GM18951 (cell line): ENCODE data around the gene CELA2A.
"Not testable (repeated sequence)": the region's sequence is repeated elsewhere in the genome, so short reads cannot be mapped to it uniquely, and the experiment has no call there.

Source experiments
- POLR2A ChIP-seq: IDR thresholded peaks from 4 replicates; pipeline ENCODE4 v1.6.1; 2011; ENCODE audit warnings: mild to moderate bottlenecking; ENCODE audit not compliant: insufficient read length, insufficient read depth; ENCODE audit errors: extremely low read depth
- in situ Hi-C: fragments of 300-500 bp; cut with MboI; formaldehyde crosslinking; loops from one replicate; pipeline ENCODE4 v1.12.0; 2022; ENCODE audit warnings: low sequenced_read_pairs, mixed read lengths, inconsistent platforms; ENCODE audit not compliant: unreplicated experiment

CELA2A gene

DNA sequence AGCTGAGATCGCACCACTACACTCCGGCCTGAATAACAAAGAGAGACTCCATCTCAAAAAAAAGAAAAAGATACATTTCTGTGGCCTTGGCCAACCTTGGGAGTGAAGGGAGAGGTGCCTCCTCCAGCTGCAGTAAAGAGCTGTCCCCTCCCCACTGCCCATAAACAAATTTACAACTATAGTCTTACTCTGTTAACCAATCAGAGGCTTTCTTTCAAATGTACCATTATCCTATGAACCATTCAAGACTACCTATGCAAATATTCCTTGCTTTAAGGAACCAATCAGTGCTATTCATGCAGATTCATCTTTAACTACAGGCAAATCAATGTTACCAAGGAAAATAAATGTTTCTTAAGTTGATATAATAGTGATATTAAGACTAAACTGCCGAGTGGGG lies 20.4 kb downstream of the CELA2A start:
- in situ Hi-C loops = no loop called here

DNA sequence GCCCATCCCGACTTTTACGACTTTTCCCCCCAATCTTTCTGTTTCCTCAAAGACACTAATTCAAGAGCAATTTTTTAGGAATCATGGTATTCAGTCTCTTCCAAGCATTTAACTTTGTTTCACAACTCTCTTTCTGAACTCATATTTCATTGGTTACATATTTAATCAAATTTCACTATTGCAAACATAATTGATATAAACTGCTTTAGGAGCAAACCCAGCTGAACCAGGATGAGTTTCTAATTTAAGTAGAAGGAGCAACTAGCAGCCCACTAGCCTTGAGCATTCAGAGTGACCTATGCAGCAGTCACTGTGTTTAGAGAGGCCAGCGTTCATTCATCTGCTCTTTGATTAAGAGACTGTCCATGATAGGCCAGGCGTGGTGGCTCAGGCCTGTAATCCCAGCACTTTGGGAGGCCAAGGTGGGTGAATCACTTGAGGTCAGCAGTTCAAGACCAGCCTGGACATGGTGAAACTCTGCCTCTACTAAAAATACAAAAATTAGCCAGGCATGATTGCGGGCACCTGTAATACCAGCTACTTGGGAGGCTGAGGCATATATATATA lies 21.2 kb downstream of the CELA2A start:
- in situ Hi-C loops = no loop called here
- TF ChIP-seq POLR2A = no peak

More for the DNA sequence above, 20.4 kb downstream of the CELA2A start:
- no peak for TF ChIP-seq POLR2A

DNA sequence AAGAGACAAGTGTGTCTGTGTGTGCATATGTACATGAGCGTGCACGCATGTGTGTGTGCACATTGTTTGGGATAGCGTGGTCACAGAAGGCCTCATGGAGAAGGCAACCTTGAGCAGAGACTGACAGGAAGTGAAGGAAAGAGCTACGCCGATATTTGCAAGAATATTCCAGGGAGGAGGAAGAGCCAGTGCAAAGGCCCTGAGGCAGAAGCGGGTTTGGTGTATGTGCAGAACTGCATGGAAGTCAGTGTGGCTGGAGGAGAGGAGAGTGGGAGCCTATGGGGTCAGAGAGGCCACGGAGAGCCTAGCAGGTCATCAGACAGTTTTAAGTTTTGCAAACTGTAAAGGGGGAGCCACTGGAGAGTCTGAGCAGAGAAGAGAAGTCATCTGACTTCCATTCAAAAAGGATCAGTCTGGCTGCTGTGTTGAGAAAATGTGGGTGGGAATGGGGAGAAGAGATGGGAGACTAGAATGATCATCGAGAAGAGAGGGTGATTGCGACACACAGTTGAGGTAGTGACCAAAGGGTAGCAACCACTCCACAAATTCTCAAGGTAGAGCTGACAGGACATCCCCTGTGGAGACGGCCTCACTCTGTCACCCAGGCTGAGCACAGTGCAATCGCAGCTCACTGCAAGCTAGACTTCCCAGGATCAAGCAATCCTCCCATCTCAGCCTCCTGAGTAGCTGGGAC lies 23.3 kb downstream of the CELA2A start:
- no peak for TF ChIP-seq POLR2A
- in situ Hi-C loops = no loop called here

DNA sequence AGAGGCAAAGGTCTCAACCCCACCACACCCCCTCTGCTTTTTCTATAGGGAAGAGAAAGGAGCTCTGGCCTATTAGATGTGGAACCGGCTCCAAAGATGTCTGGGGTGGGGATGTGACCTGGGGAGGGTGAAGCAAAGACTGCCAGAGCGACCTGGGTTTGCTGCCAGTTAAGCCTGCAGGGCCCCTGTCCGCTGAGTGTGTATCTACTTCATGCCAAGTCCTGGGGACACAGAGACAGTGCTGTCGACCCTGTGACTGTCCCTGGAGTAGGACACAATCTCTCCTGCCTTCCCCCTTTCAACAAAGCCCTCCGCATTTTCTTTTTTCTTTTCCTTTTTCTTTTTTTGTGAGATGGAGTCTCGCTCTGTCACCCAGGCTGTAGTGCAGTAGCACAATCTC lies 25.9 kb downstream of the CELA2A start:
- in situ Hi-C loops = not testable (repeated sequence)

GRCh38 chr1:15482983-15483543 lies 26.5 kb downstream of the CELA2A start:
- in situ Hi-C loops = not testable (repeated sequence)

DNA sequence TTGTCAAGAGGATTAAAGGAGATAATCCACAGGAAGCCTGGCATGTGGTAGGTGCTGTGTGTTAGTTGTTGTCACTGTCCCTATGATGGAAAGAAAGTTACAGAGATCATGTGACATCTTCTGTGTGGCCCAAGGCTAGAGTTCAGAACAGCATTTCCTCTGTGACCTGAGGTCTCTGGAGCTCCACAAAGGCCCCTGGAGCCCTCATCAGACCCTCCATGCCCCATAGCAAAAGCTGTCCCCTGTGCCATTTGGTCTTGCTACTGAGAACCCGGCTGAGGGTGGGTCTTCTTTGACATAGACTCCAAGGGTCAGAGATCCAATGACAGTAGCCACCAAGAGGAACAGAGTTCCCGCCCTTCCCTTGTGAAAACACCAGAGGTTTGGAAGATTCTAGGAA lies 27.4 kb downstream of the CELA2A start:
- in situ Hi-C loops = no loop called here

DNA sequence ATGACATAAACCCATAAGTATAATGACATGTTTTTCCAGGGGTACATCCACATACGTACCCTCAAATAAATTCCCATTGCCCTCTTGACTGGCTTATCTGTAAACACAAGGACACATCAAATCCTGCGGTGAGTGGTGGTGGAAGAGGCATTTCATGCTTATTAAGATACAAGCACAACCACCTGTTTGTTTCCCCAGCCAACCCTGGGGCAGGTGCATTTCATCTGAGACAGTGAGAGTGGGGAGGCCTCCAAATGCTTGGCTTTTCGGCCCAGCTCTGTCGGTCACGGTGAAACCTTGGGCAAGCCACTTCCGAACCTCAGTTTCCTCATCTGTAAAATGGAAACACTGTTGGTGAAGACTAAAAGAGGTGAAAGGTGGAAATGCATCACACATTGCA lies 27.9 kb downstream of the CELA2A start:
- in situ Hi-C loops = not testable (repeated sequence)

More for the DNA sequence above, 27.4 kb downstream of the CELA2A start:
- TF ChIP-seq POLR2A = no peak

DNA sequence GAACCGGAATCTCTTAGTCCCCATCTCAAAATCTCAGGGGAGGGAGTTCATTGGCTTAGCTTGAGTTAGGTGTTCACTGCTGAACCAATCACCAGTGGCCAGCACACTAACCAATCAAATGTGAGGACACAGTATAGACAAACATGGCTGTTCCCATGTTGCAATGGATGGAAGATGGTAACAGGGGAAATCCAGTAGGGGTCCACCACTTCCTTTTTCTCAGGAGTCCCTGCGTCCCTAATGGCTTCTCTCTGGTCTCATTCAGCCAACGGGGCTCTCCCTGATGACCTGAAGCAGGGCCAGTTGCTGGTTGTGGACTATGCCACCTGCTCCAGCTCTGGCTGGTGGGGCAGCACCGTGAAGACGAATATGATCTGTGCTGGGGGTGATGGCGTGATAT lies 29.1 kb downstream of the CELA2A start:
- in situ Hi-C loops = no loop called here

DNA sequence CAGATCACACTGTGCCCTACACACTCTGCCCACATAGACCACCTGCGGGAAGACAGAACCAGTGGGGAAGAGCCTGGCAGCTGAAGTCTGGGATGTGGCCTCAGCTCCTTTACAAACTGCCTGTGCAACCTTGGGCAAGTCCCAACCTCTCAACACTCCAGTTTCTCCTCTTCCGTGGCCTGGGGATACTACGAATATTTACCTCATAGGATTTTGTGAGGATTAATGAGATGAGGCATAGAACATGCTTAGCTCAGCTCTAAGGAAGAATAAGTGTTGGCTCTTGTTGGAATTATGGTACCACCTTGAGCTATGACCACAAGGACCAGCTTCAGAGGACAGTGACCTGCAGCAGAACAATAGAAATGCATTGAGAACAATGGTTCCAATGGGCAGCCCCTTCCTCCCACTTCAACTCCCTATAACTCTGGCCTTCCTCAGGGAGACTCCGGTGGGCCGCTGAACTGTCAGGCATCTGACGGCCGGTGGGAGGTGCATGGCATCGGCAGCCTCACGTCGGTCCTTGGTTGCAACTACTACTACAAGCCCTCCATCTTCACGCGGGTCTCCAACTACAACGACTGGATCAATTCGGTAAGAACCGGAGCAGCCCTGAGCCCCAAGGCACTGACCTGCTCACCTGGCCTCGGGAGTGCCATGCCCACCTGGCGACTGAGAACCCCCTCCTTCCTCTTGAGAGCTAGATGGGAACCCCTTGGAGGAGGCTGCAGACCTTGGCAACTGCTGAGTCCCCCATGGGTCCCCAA lies 30.5 kb downstream of the CELA2A start:
- in situ Hi-C loops = not testable (repeated sequence)

More for the DNA sequence above, 29.1 kb downstream of the CELA2A start:
- no peak for TF ChIP-seq POLR2A

- TF ChIP-seq POLR2A = no peak
- in situ Hi-C loops = no loop called here
These were observed 31.8 kb downstream of the CELA2A start for GRCh38 chr1:15488371-15488770.

DNA sequence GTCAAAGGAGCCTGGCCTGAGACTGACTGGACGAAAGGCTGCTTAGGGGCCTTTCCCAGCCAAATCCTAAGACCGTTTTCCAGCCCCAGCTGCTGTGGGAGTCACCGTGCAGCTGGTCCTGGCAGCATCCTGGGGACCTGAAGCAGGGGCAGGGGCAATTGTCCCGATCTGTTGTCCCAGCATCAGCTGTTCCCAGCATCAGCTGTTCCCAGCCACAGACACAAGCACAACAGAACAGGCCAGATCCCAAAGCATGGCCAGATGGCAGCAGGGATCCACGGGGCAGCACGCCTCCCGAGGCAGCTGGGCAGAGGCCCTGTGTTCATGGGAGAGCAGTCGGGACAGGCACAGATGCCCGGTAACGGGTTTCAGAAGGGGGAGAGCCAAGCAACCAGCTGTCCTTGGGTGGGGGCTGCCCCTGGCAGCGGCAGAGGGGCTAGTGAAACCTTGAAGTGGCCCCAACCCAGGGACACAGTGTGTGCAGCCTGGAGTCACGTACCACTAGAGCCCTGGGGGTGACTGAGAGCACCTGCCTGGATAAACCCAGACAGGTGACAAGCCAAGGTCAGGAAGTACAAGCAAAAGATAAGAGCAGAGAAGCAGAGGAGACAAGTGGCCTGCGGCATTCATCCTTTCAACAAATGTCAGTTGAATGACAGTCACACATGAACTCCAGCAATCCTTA lies 32.7 kb downstream of the CELA2A start:
- in situ Hi-C loops = no loop called here
- no peak for TF ChIP-seq POLR2A

DNA sequence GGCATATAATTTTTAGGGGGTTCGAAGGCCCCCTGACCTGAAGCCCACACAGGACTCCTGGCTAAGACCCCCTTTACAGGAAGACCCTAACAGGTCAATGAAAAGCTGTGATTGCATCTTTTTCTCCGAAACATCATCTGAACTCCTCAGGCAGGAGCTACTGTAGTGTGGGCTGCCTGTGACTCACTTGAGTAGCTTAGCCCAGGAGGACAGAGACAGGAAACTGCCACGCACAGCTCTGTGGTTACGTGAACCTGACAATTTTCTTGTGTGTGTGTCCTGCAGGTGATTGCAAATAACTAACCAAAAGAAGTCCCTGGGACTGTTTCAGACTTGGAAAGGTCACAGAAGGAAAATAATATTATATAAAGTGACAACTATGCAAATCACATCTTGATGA lies 34.5 kb downstream of the CELA2A start:
- in situ Hi-C loops = not testable (repeated sequence)

DNA sequence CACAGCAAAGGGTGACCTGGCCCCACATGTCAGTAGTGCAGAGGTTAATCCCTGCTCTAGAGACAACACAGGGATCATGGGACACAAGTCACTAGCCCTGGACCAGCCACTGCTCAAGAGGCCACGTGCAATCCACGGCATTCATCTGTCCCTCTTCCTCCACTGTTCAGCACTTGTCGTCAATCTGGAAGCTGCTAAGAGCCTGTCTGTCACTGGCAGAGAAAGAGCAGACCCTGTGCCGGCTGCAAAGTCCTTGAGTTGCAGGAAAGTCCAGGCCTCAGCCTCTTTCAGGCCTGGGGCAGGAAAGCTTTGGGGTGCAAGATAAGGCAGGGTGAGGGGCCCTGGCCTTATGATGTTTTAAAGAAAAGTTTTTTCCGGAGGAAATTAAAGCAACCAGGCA lies 36.1 kb downstream of the CELA2A start:
- in situ Hi-C loops = no loop called here
- no peak for TF ChIP-seq POLR2A
